Liver (tissue), 3 donors: ENCODE data around the gene EFHD1.

Experiments
- EGR1 ChIP-seq, 2 donors: IDR thresholded peaks; 2 replicates each; pipeline ENCODE4 v1.6.1; 2016 to 2018; ENCODE audit warnings: antibody characterized with exemption in 2 of 2, low read depth in 2 of 2
- FOXA1 ChIP-seq: IDR thresholded peaks from 2 replicates; pipeline ENCODE4 v1.6.1; 2016; ENCODE audit warnings: antibody characterized with exemption
- JUND ChIP-seq, 2 donors: IDR thresholded peaks; 2 replicates each; pipeline ENCODE4 v1.6.1; 2016; ENCODE audit warnings: antibody characterized with exemption in 2 of 2
- REST ChIP-seq: IDR thresholded peaks from 2 replicates; pipeline ENCODE4 v1.6.1; 2016; ENCODE audit warnings: antibody characterized with exemption, mild to moderate bottlenecking
- YY1 ChIP-seq: IDR thresholded peaks from 2 replicates; pipeline ENCODE4 v1.6.1; 2016; ENCODE audit warnings: antibody characterized with exemption, mild to moderate bottlenecking
- TF ChIP-seq, protein P1 (sequence below): fragments of 150-350 bp; IDR thresholded peaks from 2 replicates; pipeline ENCODE4 v1.5.1; 2017; ENCODE audit warnings: improper control_type of control experiment, low read depth, low read length; ENCODE audit not compliant: missing input control
- donor health status: healthy.
- donor health status: healthy.

DNA sequence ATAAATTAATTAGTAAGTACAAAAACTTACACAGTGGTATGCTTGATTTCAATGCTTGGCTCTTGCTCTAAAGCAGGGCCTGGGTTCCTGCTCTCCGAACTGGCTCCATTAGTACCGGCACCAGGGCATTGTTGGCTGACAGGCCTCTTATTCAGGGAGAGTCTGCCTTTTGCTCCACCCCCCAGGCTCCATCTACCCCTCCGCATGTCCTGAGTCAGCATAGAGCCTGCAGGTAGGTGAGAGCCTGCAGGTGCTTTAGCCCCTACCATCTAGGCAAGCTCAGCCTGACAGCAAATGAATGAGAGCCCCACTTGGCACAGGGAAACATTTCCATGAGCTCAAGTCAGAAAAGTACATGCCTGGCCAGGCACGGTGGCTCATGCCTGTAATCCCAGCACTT lies 35.1 kb upstream of the EFHD1 start:
- TF ChIP-seq, protein P1, sequence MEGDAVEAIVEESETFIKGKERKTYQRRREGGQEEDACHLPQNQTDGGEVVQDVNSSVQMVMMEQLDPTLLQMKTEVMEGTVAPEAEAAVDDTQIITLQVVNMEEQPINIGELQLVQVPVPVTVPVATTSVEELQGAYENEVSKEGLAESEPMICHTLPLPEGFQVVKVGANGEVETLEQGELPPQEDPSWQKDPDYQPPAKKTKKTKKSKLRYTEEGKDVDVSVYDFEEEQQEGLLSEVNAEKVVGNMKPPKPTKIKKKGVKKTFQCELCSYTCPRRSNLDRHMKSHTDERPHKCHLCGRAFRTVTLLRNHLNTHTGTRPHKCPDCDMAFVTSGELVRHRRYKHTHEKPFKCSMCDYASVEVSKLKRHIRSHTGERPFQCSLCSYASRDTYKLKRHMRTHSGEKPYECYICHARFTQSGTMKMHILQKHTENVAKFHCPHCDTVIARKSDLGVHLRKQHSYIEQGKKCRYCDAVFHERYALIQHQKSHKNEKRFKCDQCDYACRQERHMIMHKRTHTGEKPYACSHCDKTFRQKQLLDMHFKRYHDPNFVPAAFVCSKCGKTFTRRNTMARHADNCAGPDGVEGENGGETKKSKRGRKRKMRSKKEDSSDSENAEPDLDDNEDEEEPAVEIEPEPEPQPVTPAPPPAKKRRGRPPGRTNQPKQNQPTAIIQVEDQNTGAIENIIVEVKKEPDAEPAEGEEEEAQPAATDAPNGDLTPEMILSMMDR = no peak
- TF ChIP-seq YY1 (no peak), FOXA1 (no peak), EGR1 (IDR thresholded peaks at IDR 0.05; ENCODE audit: low read depth in 2 of 2) (no peak), REST (no peak), JUND (IDR thresholded peaks at IDR 0.05) (no peak)
